Vagina (tissue), 2 donors: ENCODE measurements around the gene PLXNA3. TPM values are rescaled to one million over a fixed set of nuclear protein-coding genes. Genes with fewer than 3 reads are reported as not detected.

Source experiments
- DNase-seq, 2 donors: peaks; one replicate each; pipeline ENCODE4 v3.0.0-alpha.2; 2017; ENCODE audit errors: extremely low spot score in 2 of 2
- H3K27ac ChIP-seq: fragments of 200-600 bp; sonication (generic); one replicate; pipeline ENCODE4 v1.5.1; 2019
- H3K27me3 ChIP-seq: fragments of 200-600 bp; sonication (generic); one replicate; pipeline ENCODE4 v1.5.1; 2019
- H3K36me3 ChIP-seq, 2 donors: fragments of 200-600 bp; sonication (generic); one replicate each; pipeline ENCODE4 v1.5.1; 2017 to 2019
- H3K4me1 ChIP-seq: fragments of 200-600 bp; sonication (generic); one replicate; pipeline ENCODE4 v1.5.1; 2019
- H3K4me3 ChIP-seq, 2 donors: fragments of 200-600 bp; sonication (generic); 1 replicate in 1 of 2; 2 replicates in 1 of 2; pipeline ENCODE4 v1.5.1; 2016 to 2019
- H3K9me3 ChIP-seq: fragments of 200-600 bp; sonication (generic); one replicate; pipeline ENCODE4 v1.5.1; 2019
- POLR2A ChIP-seq, 2 donors: fragments of 450-650 bp; IDR thresholded peaks; one replicate each; pipeline ENCODE4 v1.6.1; 2017; ENCODE audit warnings: antibody characterized with exemption in 2 of 2, mild to moderate bottlenecking in 2 of 2, moderate library complexity in 2 of 2
- POLR2AphosphoS5 ChIP-seq, 2 donors: sonication (generic); formaldehyde crosslinking; IDR thresholded peaks; one replicate each; pipeline ENCODE4 v1.9.0; 2017; ENCODE audit warnings: antibody characterized with exemption in 2 of 2, mild to moderate bottlenecking in 2 of 2, low read depth in 1 of 2; ENCODE audit not compliant: insufficient read depth in 1 of 2
- intact Hi-C: fragments of 100-400 bp; cut with DNase I; formaldehyde crosslinking; loops from one replicate; pipeline ENCODE4 v1.15.1; 2023
- total RNA-seq: library from RNA; depleted of rRNA; stranded (reverse); fragments of >200 nt; gene quantifications from one replicate; pipeline ENCODE4 v1.2.3, GENCODE V29; 2016
- TF ChIP-seq, protein P1 (sequence below), 3 experiments: fragments of 450-650 bp in 2 of 3; fragments of 200-600 bp in 1 of 3; sonication (generic) in 1 of 3; IDR thresholded peaks; one replicate each; pipeline ENCODE4 v1.5.1; 2017 to 2019; ENCODE audit warnings: antibody characterized with exemption in 3 of 3, mild to moderate bottlenecking in 2 of 3, moderate library complexity in 2 of 3

The PLXNA3 gene
- total RNA-seq, 1 donor from 2014 or later: 20.1 TPM

DNA sequence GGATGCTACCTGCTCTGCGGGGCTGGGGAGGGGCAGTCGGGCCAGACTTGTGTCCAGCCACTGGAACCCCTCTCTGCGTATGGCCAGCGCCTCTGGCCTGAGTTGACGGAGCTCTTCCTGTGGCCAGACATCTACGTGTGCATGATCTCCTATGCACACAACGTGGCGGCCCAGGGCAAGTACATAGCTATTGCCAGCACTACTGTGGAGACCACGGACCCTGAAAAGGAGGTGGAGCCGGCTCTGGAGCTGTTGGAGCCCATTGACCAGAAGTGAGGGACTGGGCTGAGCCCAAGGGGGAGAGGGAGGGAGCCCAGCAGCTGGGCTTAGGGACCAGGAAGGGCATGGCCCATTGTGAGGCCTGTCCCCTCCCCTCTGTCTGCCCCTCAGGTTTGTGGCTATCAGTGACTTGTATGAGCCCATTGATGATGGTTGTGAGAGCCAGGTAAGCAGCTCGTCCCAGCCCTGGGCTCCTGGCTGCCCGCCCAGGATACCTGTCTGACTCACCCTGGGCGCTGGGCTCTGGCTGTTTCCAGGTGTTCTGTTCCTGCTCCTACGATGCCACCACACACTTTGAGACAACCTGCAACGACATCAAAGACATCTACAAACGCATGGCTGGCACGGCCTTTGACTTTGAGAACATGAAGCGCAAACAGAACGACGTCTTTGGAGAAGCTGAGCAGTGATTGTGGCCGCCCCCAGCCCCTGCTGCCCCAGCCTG, 15.9 kb upstream of the PLXNA3 start:
- TF ChIP-seq POLR2A (IDR thresholded peaks at IDR 0.05) (no peak), POLR2AphosphoS5 (IDR thresholded peaks at IDR 0.05; ENCODE audit: insufficient read depth in 1 of 2, low read depth in 1 of 2) (no peak)
- TF ChIP-seq, protein P1, sequence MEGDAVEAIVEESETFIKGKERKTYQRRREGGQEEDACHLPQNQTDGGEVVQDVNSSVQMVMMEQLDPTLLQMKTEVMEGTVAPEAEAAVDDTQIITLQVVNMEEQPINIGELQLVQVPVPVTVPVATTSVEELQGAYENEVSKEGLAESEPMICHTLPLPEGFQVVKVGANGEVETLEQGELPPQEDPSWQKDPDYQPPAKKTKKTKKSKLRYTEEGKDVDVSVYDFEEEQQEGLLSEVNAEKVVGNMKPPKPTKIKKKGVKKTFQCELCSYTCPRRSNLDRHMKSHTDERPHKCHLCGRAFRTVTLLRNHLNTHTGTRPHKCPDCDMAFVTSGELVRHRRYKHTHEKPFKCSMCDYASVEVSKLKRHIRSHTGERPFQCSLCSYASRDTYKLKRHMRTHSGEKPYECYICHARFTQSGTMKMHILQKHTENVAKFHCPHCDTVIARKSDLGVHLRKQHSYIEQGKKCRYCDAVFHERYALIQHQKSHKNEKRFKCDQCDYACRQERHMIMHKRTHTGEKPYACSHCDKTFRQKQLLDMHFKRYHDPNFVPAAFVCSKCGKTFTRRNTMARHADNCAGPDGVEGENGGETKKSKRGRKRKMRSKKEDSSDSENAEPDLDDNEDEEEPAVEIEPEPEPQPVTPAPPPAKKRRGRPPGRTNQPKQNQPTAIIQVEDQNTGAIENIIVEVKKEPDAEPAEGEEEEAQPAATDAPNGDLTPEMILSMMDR (IDR thresholded peaks at IDR 0.05): no peak
- Histone ChIP-seq H3K9me3 (no peaks in the 10 kb centered on the region), H3K4me3 (no peak overlapping the region), H3K27me3 (no peaks in the 10 kb centered on the region), H3K4me1 (peaks cover 39% of the 10 kb centered on the region), H3K27ac (no peak overlapping the region), H3K36me3 (peaks cover 0 to 12% of the 10 kb centered on the region in 2 donors)
- no peak for DNase-seq
- intact Hi-C loops: no loop called here

DNA sequence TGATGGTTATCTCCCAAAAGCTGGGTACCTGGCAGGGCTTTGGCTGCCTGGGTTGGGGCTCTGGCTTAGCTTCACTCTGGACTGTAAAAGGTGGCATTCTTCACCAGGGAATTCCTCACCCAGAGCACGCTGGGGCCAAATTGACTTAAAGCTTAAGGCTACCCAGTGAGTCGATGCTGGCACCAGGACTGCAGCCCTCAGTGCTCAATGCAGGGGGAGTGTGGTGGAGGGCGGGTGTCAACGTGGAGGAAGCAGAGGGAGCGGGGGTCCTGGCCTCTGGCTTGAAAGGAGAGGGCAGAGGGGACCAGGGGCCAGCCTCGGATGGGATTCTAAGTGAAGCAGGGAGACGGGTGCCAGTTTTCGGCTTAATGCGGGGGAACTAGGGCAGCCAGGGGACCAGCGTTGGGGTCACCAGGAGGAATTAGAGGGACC, 14.6 kb upstream of the PLXNA3 start:
- no peaks in the 10 kb centered on the region for H3K9me3 ChIP-seq
- H3K27me3 ChIP-seq: no peaks in the 10 kb centered on the region
- intact Hi-C loops: no loop called here
- peak overlapping the region; percentile 48 to 50 for H3K4me3 ChIP-seq
- no peak for DNase-seq
- peaks cover 34% of the 10 kb centered on the region for H3K4me1 ChIP-seq
- peaks cover 0 to 12% of the 10 kb centered on the region in 2 donors for H3K36me3 ChIP-seq
- no peak for TF ChIP-seq POLR2A (IDR thresholded peaks at IDR 0.05)
- TF ChIP-seq, protein P1 (IDR thresholded peaks at IDR 0.05): no peak
- TF ChIP-seq POLR2AphosphoS5 (IDR thresholded peaks at IDR 0.05; ENCODE audit: insufficient read depth in 1 of 2, low read depth in 1 of 2): no peak
- peak overlapping the region; percentile 94 for H3K27ac ChIP-seq

DNA sequence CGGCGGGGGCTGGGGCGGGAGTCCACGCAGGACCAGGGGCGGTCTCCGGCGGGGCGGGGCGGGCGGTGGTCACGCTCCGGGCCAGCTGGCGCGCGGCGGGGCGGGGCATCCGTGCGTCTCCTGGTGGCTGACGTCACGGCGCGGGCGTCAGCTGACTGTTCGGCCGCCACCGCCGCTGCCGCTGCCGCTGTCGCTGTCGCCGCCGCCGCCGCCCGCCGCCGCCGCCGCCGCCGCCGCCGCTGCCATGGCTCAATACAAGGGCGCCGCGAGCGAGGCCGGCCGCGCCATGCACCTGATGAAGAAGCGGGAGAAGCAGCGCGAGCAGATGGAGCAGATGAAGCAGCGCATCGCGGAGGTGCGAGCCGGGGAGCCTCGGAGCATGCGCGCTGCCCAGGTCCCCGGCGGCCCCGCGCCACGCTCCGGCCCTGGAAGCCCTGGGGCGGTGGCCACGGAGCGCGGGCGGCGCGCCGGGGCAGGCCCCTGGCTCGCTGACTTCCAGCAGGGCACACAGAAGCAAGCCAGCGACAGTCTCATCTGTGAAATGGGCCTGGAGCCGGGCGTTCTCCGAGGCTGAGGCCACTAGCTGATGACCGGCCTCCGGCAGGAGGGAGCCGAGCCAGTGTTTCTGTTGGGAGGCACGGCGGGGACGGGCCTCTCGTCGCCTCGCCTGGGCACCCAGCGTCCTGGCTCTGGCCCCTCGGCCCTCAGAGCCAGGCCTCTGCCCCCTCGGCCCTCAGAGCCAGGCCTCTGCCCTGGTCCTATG, 13.9 kb upstream of the PLXNA3 start, which contains the start of gene FAM50A:
FAM50A (plus strand) TSS at position 150 of the 763 bp plus-strand sequence; CDS start at position 245, 95 bp downstream.
- no peak for DNase-seq
- Histone ChIP-seq H3K36me3 (peaks cover 0 to 9% of the 10 kb centered on the region in 2 donors), H3K4me1 (peaks cover 28% of the 10 kb centered on the region), H3K4me3 (peak within 1 kb of the TSS; percentile 48 to 50), H3K27ac (peak within 1 kb of the TSS; percentile 94), H3K9me3 (no peaks in the 10 kb centered on the region), H3K27me3 (no peaks in the 10 kb centered on the region)
- TF ChIP-seq POLR2A (IDR thresholded peaks at IDR 0.05): peak in 1 of 2 donors; percentile 48
- TF ChIP-seq, protein P1 (IDR thresholded peaks at IDR 0.05): no peak
- intact Hi-C loops: no loop called here

DNA sequence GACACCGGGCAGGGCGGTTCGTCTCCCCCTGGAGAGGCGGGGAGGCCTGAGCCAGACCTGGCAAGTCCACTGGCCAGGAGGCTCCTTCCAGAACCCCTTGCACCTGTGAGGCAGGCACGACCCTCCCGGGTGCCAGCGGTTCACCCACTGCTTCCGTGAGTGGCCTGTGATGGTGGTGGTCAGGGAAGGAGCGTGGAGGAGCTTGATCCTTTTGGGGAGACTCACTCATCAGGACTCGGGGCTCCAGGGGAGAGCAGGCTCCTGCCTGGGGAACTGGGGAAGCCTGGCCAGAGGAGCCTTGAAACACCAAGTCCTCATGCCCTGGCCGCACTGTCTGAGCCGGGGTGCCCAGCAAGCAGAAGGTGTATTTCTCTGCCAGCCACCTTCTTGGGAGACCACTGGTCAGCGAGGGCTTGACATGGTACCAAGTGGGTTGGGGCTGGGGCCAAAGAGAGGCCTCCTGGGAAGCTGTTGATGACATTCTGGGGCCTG, 13.3 kb upstream of the PLXNA3 start:
- Histone ChIP-seq H3K27me3 (no peaks in the 10 kb centered on the region), H3K36me3 (peaks cover 0 to 5% of the 10 kb centered on the region in 2 donors)
- intact Hi-C loops: no loop called here

More for the DNA sequence above, 13.3 kb upstream of the PLXNA3 start:
- H3K4me1 ChIP-seq: peaks cover 23% of the 10 kb centered on the region
- no peak for DNase-seq
- peak overlapping the region; percentile 48 to 50 for H3K4me3 ChIP-seq
- no peaks in the 10 kb centered on the region for H3K9me3 ChIP-seq
- peak overlapping the region; percentile 94 for H3K27ac ChIP-seq
- TF ChIP-seq, protein P1 (IDR thresholded peaks at IDR 0.05): no peak
